HG02610 (cell line): ENCODE measurements around the gene MAPK1IP1L.
A peak's percentile ranks its signal among the peaks of the same experiment; 100 is the strongest.
"Not testable (repeated sequence)": the region's sequence is repeated elsewhere in the genome, so short reads cannot be mapped to it uniquely, and the experiment has no call there.

ENCODE experiments used
- ATAC-seq: cut with Tn5 transposase; IDR thresholded peaks from one replicate; pipeline ENCODE4 v1.9.1; 2021; ENCODE audit warnings: mild to moderate bottlenecking, moderate library complexity; ENCODE audit not compliant: unreplicated experiment

The MAPK1IP1L gene

DNA sequence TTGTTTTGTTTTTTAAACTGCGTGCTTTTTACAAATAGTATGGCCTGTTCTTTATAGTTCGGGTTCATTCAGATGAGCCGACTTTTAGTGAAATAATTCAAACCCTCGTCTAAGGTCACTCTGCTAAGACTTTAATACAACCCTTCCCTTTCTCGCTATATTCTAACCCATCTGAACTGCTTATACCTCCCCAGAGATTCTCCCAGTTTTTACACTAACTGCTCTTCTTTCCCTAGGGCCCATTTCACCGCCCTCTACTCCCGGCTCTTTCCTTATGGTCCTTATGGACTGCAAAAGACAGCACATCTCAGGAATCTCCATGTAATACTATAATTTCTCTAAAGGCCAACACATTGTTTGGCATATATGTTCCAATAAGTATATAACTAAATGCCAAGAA is 2.1 kb downstream of the MAPK1IP1L start:
- ATAC-seq: no peak

GRCh38 chr14:55054098-55054497 is 2.7 kb downstream of the MAPK1IP1L start:
- ATAC-seq: no peak

GRCh38 chr14:55057919-55058318 is 6.5 kb downstream of the MAPK1IP1L start:
- no peak for ATAC-seq

DNA sequence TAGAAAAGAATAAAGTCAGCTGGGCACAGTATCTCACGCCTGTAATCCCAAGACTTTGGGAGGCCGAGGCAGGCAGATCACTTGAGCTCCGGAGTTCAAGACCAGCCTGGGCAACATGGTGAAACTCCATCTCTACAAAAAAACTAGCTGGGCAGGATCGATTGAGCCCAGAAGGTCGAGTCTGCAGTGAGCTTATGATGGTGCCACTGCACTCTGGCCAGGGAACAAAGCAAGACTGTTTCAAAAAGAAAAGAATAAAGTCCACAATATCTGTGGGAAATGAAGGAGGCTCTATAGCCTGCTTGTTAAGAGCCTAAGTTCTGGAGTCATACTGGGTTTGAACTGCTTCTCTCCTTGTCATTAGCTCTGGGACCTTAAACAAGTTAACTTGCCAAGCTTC is 7.9 kb downstream of the MAPK1IP1L start:
- no peak for ATAC-seq

DNA sequence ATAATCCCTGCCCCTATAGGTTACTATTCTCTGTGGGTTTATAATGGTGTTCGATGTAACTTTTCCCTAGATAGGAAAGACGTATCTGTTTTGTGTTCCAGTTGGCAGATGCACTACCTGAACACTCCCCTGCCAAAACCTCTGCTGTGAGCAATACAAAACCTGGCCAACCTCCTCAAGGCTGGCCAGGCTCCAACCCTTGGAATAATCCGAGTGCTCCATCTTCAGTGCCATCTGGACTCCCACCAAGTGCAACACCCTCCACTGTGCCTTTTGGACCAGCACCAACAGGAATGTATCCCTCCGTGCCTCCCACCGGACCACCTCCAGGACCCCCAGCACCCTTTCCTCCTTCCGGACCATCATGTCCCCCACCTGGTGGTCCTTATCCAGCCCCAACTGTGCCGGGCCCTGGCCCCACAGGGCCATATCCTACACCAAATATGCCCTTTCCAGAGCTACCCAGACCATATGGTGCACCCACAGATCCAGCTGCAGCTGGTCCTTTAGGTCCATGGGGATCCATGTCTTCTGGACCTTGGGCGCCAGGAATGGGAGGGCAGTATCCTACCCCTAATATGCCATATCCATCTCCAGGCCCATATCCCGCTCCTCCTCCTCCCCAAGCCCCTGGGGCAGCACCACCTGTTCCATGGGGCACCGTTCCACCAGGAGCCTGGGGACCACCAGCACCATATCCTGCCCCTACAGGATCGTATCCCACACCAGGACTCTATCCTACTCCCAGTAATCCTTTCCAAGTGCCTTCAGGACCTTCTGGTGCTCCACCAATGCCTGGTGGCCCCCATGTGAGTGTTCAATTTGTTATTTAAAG is 11.3 kb downstream of the MAPK1IP1L start:
- ATAC-seq: no peak

GRCh38 chr14:55064896-55065295 is 13.4 kb downstream of the MAPK1IP1L start:
- not testable (repeated sequence) for ATAC-seq

DNA sequence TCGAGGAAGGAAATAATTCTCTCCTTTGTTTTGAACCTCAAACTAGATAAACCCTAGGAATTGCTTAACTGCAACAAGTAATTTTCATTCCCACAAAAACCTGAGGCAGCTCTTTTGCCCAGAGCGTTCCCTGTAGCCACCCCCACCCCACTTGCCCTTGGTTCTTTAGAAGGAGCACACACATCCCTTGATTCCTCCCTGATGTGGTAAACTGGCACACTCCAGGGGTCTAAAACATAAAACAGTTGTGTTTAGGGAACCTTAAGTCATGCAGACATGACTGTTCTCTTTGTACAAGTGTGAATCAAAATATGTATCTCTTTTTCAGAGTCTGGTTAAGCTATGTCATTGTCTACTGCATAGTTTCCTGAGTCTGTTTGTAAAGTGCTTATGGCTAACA is 14.0 kb downstream of the MAPK1IP1L start:
- no peak for ATAC-seq

GRCh38 chr14:55066223-55066622 is 14.8 kb downstream of the MAPK1IP1L start:
- ATAC-seq: no peak

GRCh38 chr14:55070981-55071411 is 19.5 kb downstream of the MAPK1IP1L start:
- ATAC-seq: no peak

- peak; percentile 56 for ATAC-seq
Observed at GRCh38 chr14:55071870-55072640, 20.6 kb downstream of the MAPK1IP1L start.

DNA sequence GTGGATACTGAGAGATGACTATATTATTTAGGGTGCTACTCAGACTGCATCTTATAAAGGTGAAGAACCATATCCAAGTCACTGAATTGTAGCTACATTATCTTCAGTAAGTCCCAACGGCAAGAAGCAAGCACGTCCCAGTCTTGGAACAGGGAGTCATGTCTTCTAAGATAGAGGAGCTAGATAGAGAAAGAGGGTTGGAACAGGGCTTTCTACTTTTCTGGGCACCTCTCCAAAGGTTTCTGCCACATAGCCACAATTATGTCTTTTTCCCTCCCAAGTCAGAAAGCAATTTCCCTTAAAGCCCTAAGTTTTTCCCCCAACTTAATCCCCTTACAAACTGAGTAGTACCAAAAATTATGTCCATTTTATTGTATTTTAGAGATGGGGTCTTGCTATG is 22.4 kb downstream of the MAPK1IP1L start:
- no peak for ATAC-seq

DNA sequence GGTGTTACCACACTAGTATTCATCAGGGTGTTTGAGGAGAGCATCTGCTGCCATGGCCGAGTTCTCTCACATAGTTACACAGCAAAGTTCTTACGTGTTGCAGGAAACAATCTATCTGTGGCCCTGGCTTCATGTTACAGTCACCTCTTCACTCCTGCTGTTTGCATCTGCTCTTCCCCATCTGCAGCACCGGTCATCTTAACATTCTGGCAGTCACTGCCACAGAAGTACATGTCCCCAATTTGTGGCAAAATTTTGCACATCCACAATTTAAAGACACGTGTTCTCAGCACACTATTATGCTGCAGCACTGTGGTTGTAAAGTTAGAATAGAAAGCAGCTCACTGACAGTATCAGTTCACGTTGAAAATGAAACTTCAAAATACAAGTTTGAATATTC is 23.2 kb downstream of the MAPK1IP1L start:
- peak; percentile 38 for ATAC-seq

DNA sequence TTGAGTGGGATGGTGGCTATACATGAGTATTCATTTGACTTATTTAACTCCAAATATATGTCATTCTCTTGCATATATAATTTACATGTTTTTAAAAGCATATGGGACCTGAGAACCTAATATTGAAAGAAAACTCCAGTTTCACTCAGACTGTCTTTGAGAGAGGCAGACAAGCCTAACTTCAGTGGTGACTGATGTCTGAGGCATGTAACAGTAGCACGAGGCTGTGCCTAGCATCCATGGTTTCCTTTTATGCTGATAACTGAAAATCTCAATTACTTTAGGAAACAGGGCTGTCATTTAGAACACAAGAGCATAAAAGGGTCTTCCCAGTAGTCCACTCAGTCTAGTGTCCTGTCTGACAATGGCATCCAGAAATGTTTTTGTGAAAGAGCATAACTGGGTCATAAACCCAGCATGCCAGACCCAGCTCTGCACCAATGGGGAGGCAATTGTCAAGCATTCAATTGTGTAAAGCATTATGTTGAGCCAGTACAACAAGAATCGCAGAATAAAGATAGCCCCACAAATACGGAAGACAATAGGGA is 24.3 kb downstream of the MAPK1IP1L start:
- ATAC-seq: no peak

GRCh38 chr14:55077170-55078151 is 26.0 kb downstream of the MAPK1IP1L start:
- no peak for ATAC-seq

DNA sequence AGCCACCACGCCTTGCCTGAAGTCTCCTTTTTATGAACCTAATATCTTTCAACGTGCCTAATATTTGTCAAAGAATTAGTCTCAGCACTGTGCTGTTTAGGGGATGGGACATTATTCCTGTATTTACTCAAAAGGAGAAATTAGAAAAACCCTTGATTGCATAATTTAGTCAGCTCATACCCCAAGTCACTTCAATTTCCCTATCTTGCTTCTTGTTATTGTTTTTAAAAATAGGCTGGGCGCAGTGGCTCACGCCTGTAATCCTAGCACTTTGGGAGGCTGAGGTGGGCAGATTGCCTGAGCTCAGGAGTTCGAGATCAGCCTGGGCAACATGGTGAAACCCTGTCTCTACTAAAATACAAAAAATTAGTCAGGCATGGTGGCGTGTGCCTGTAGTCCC is 28.5 kb downstream of the MAPK1IP1L start:
- ATAC-seq: not testable (repeated sequence)

DNA sequence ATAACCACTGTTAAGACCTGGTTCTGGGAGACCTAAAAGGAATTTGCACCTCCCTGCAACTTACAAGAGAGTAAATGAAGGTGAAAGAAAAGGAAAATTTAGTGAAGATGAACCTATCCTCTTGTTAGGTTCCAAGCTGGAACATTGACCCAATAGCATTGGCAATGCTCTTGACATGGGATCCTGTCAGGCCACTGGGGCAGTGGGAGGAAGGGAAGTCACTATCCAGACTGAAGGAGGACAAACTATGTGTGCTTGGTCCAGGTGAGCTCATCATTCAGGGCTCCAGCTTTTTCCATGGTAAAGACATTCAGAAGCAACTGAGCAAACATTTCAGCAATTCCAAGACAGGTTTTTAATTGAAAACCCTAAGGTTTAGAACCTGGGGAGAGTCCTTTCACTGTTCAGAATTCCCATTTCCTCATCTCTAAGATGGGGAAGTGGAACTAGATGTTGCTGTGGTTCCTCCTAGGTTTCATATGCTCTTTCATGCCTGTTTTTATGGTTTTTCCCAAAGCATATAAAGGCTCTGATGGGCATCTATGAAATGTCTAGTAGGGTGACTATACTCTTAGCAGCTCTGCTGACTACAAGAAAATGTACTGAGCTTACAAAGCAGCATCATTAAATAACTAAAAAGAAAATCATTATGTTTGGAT is 33.1 kb downstream of the MAPK1IP1L start:
- ATAC-seq: no peak

DNA sequence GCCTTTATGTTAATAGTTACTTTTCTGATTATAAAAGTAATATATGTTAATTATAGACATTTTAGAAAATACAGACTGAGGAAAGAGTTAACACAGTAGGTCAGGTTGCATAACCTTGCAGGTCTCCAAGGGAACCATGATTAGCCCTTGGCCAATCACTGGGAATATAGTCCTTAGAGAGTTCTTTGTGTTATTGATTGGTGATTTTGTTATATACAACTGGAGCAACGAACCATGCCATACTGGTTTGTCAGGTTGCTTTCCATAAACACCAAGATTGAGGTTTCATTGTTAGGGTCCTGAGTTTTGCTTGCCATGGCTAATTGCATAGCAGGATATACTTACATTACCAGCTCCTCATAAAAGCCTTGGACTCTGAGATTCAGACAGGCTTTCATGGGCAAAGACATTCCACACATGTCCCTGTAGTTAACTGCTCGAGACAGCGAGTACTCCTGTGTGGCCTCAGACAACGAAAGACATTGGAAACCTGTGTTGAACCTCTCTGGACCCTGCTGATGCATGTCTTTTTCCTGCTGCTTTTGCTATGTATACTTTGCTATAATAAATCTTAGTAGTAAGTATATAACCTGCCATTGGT is 33.7 kb downstream of the MAPK1IP1L start:
- no peak for ATAC-seq

DNA sequence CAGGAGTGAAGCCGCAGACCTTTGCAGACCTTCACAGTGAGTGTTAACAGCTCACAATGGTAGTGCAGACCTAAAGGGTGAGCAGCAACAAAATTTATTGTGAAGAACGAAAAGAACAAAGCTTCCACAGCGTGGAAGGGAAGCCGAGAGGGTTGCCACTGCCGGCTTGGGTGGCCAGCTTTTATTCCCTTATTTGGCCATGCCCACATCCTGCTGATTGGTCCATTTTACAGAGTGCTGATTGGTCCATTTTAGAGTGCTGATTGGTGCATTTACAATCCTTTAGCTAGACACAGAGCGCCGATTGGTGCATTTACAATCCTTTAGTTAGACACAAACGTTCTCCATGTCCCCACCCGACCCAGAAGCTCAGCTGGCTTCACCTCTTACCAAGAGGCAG is 35.5 kb downstream of the MAPK1IP1L start:
- no peak for ATAC-seq

DNA sequence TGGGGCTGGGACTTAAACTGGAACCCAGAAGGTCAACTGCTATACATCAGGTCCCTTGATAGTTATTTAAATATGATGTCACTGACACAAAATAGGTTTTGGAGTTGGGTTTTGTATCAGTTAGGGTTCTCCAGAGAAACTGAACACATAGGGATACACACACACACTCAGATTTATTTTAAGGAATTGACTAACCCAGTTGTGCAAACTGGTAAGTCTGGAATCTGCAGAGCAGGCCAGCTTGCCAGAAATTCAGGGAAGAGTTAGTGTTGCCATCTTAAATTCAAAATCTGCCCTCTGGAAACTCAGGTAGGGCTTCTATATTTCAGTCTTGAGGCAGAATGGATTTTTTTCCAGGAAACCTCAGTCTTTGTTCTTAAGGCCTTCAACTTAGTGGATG is 36.9 kb downstream of the MAPK1IP1L start:
- no peak for ATAC-seq

GRCh38 chr14:55092341-55092740 is 40.9 kb downstream of the MAPK1IP1L start:
- ATAC-seq: no peak
